Measurements from ENCODE around the gene TMEM170A.
A peak's percentile ranks its signal among the peaks of the same experiment; 100 is the strongest.

The TMEM170A gene

GRCh38 chr16:75423723-75424104, 40.8 kb downstream of the TMEM170A start:
- H3K4me3 ChIP-seq (replicated peaks in 1 of 2; ENCODE audit: low read depth in 2 of 2, low read length in 2 of 2): no peak overlapping the region
- TF ChIP-seq, protein P1, sequence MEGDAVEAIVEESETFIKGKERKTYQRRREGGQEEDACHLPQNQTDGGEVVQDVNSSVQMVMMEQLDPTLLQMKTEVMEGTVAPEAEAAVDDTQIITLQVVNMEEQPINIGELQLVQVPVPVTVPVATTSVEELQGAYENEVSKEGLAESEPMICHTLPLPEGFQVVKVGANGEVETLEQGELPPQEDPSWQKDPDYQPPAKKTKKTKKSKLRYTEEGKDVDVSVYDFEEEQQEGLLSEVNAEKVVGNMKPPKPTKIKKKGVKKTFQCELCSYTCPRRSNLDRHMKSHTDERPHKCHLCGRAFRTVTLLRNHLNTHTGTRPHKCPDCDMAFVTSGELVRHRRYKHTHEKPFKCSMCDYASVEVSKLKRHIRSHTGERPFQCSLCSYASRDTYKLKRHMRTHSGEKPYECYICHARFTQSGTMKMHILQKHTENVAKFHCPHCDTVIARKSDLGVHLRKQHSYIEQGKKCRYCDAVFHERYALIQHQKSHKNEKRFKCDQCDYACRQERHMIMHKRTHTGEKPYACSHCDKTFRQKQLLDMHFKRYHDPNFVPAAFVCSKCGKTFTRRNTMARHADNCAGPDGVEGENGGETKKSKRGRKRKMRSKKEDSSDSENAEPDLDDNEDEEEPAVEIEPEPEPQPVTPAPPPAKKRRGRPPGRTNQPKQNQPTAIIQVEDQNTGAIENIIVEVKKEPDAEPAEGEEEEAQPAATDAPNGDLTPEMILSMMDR (IDR thresholded peaks at IDR 0.05; ENCODE audit: low read depth, low read length): no peak
- no peak for DNase-seq (ENCODE audit: low read depth in 2 of 2)

DNA sequence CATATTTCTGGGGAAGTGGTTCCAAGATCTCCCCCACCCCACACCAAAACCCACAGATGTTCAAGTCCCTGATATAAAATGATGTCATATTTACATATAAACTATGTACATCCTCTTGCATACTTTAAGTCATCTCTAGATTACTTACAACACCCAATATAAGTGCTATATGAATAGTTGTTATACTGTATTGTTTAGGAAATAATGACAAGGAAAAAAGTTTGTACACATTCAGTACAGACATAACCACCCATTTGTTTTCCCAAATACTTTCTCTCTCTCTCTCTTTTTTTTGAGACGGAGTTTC, 42.7 kb downstream of the TMEM170A start:
- TF ChIP-seq, protein P1 (IDR thresholded peaks at IDR 0.05; ENCODE audit: low read depth, low read length): no peak
- H3K4me3 ChIP-seq (replicated peaks in 1 of 2; ENCODE audit: low read depth in 2 of 2, low read length in 2 of 2): no peak overlapping the region
- no peak for DNase-seq (ENCODE audit: low read depth in 2 of 2)

- DNase-seq (ENCODE audit: low read depth in 2 of 2): peak; percentile 81 to 84
- TF ChIP-seq, protein P1 (IDR thresholded peaks at IDR 0.05; ENCODE audit: low read depth, low read length): no peak
- H3K4me3 ChIP-seq (replicated peaks in 1 of 2; ENCODE audit: low read depth in 2 of 2, low read length in 2 of 2): no peak overlapping the region
These were observed 43.3 kb downstream of the TMEM170A start for GRCh38 chr16:75420987-75421819.

DNA sequence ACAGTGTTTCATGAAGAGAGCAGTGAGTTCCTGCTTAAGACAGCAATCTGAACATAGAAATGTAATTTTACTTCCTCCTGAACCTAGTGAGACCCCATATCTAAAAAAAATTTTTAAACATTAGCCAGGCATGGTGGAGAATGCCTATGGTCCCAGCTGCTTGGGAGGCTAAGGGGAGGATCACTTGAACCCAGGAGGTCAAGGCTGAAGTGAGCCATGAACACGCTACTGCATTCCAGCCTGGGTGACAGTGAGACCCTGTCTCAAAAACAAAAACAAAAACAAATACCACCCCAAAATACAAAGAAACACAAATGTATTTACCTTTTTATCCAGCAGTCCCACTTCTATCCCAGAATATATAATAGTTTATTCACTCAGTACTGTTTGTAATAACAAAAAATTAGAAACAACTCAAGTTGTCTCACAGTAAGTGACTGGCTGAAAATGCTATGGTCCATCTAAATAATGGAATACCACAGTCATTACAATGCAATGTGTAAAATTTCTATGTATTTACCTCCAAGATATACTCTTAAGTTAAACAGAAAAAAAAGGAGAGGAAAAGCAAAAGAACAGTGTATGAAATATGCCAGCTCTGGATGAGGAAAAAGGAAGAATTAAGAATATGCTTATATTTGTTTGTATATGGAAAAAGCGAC, 47.5 kb downstream of the TMEM170A start:
- TF ChIP-seq, protein P1 (IDR thresholded peaks at IDR 0.05; ENCODE audit: low read depth, low read length): no peak
- H3K4me3 ChIP-seq (replicated peaks in 1 of 2; ENCODE audit: low read depth in 2 of 2, low read length in 2 of 2): no peak overlapping the region
- DNase-seq (ENCODE audit: low read depth in 2 of 2): no peak

DNA sequence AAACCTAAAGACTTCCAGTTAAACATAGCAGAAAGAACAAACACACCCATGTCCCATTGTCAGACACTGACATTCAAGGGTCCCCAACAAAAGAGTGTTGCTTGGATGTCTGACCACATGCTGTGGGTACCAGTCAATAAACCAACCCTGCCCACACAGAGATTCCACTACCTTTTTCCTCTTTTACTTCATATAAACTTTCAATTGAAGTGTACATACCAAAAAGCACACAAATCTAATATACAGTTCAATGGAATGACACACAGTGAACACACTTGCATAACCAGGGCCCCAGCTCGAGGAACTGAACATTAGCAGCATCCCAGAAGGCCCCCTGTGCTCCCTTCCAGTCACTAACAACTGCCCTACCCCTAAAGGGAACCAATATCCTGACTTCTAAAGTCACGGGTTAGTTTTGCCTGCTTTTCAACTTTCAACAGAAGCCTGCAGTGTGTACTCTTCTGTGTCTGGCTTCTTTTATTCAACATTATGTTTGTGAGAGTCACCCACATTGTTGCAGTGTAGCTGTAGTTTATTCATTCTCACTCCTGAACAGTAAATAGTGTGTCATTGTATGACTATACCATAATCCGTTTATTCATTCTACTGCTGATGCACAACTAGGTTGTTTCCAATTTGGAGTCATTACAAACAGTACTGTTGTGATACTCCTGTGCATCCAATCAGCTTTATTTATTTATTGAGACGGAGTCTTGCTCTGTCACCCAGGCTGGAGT, 49.2 kb downstream of the TMEM170A start:
- TF ChIP-seq, protein P1 (IDR thresholded peaks at IDR 0.05; ENCODE audit: low read depth, low read length): no peak
- H3K4me3 ChIP-seq (replicated peaks in 1 of 2; ENCODE audit: low read depth in 2 of 2, low read length in 2 of 2): no peak overlapping the region
- peak in 1 of 2 donors; percentile 25 for DNase-seq (ENCODE audit: low read depth in 2 of 2)

DNA sequence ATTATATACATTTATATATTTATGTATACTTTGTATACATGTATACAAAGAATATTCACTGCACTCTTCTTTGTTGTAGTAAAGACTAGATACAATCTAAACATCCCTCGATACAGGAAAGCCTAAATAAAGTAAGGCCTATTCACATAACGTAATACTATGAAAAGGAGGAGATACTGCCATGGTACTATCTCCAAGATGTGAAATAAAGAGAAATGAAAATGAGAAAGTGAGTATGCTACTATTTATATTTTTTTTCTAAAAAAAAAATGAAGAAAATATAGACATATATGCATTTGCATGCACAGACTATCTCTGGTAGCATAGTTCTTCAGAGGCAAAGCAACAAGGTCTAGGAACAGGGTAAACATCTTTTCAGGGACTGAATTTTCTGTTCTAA, 50.5 kb downstream of the TMEM170A start:
- no peak for DNase-seq (ENCODE audit: low read depth in 2 of 2)
- TF ChIP-seq, protein P1 (IDR thresholded peaks at IDR 0.05; ENCODE audit: low read depth, low read length): no peak

More for the DNA sequence above, 50.5 kb downstream of the TMEM170A start:
- no peak overlapping the region for H3K4me3 ChIP-seq (replicated peaks in 1 of 2; ENCODE audit: low read depth in 2 of 2, low read length in 2 of 2)
